HL-60 (cell line): ENCODE measurements around the gene BLTP2.

Source experiments
- GABPA ChIP-seq: IDR thresholded peaks from 2 replicates; pipeline ENCODE4 v1.6.1; 2012; ENCODE audit warnings: low read depth
- POLR2AphosphoS5 ChIP-seq: IDR thresholded peaks from 2 replicates; pipeline ENCODE4 v1.6.1; 2012; ENCODE audit warnings: low read depth
- TF ChIP-seq, protein P1 (sequence below): IDR thresholded peaks from one replicate; pipeline ENCODE4 v1.5.1; 2011; ENCODE audit warnings: low read length, control low read depth, inconsistent platforms; ENCODE audit not compliant: insufficient read depth

DNA sequence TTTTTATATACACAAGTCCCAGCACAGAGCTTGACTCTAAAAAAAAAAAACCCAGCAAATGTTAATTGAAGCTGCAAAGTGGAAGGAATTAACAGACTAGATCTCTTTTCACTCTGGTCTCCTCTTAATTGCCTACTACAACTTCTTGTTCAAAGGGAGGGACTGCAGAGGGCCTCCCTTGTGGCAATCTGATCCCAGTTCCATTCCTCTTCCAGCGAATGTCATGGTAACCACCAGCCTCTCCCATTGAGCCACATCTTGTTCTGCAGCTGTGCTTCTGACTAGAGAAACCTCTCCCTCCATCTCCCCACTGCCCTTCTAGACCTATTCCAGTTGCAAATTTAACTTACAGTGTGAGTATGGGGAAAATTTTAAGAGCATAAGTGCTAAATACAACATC lies 22.9 kb upstream of the BLTP2 start:
- TF ChIP-seq, protein P1, sequence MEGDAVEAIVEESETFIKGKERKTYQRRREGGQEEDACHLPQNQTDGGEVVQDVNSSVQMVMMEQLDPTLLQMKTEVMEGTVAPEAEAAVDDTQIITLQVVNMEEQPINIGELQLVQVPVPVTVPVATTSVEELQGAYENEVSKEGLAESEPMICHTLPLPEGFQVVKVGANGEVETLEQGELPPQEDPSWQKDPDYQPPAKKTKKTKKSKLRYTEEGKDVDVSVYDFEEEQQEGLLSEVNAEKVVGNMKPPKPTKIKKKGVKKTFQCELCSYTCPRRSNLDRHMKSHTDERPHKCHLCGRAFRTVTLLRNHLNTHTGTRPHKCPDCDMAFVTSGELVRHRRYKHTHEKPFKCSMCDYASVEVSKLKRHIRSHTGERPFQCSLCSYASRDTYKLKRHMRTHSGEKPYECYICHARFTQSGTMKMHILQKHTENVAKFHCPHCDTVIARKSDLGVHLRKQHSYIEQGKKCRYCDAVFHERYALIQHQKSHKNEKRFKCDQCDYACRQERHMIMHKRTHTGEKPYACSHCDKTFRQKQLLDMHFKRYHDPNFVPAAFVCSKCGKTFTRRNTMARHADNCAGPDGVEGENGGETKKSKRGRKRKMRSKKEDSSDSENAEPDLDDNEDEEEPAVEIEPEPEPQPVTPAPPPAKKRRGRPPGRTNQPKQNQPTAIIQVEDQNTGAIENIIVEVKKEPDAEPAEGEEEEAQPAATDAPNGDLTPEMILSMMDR = no peak
- TF ChIP-seq POLR2AphosphoS5 (no peak), GABPA (no peak)
